GM12878 (cell line): Measurements from ENCODE around the gene GABBR2. TPM values are rescaled to one million over a fixed set of nuclear protein-coding genes. Genes with fewer than 3 reads are reported as not detected.

ENCODE experiments used
- ATAC-seq: fragments of 200-7000 bp; cut with Tn5 transposase; 3 replicates; pipeline ENCODE4 v1.9.1; 2020; ENCODE audit warnings: mild to moderate bottlenecking, moderate library complexity
- BruUV-seq: library from RNA; stranded (reverse); fragments of 400-500 nt; replicated peaks from 2 replicates; lab custom pipeline; 2021; lab: Mats Ljungman, UMichigan
- CTCF ChIA-PET: fragments of 300-600 bp; sonication (Branson Sonifier 250); formaldehyde crosslinking; extraction: SDS; loops from one replicate; lab custom pipeline; 2021; ENCODE audit warnings: inconsistent platforms; lab: Yijun Ruan, JAX
- POLR2A ChIA-PET: fragments of 350-600 bp; formaldehyde crosslinking; extraction: SDS; loops from one replicate; lab custom pipeline; 2021; ENCODE audit warnings: inconsistent platforms; lab: Charles Lee
- RAD21 ChIA-PET: fragments of 300-600 bp; sonication (Branson Sonifier 250); formaldehyde crosslinking; loops from one replicate; lab custom pipeline; 2023; ENCODE audit warnings: antibody characterized with exemption; ENCODE audit not compliant: unreplicated experiment; lab: Charles Lee
- SMC1A ChIA-PET: fragments of 300-600 bp; sonication (Branson Sonifier 250); formaldehyde crosslinking; loops from one replicate; lab custom pipeline; 2023; ENCODE audit not compliant: unreplicated experiment, uncharacterized antibody; lab: Charles Lee
- DNase-seq: peaks from one replicate; pipeline ENCODE4 v3.0.0-alpha.2; 2011; ENCODE audit warnings: low read depth, low spot score
- FAIRE-seq: peaks from 3 replicates; lab custom pipeline; 2011; peaks lifted over from hg19 to GRCh38; lab: Jason Lieb, UNC
- H2AFZ ChIP-seq: 2 replicates; pipeline ENCODE4 v1.6.0; 2011; ENCODE audit warnings: low read depth, low read length, control low read depth; ENCODE audit not compliant: control insufficient read depth
- H3K27ac ChIP-seq: 2 replicates; pipeline ENCODE4 v1.5.1; 2011; ENCODE audit warnings: control low read depth; ENCODE audit not compliant: control insufficient read depth, insufficient read depth
- H3K27me3 ChIP-seq, 2 experiments: replicated peaks in 1 of 2; 2 replicates each; pipeline versions ENCODE4 v1.6.0 to v1.6.1; 2011; ENCODE audit warnings: low read length in 1 of 2; ENCODE audit not compliant: control insufficient read depth in 2 of 2, insufficient read depth in 2 of 2
- H3K36me3 ChIP-seq, 2 experiments: 2 replicates each; pipeline ENCODE4 v1.5.1; 2011; ENCODE audit warnings: low read length in 1 of 2; ENCODE audit not compliant: control insufficient read depth in 2 of 2, insufficient read depth in 2 of 2
- H3K4me1 ChIP-seq: 2 replicates; pipeline ENCODE4 v1.6.1; 2011; ENCODE audit warnings: mild to moderate bottlenecking, low read length, moderate library complexity, mixed read lengths; ENCODE audit not compliant: control insufficient read depth, insufficient read depth
- H3K4me2 ChIP-seq: 2 replicates; pipeline ENCODE4 v1.6.0; 2011; ENCODE audit warnings: control low read depth; ENCODE audit not compliant: control insufficient read depth, insufficient read depth
- H3K4me3 ChIP-seq: fragments of 200-600 bp; sonication (generic); 2 replicates; pipeline ENCODE4 v1.5.1; 2016
- H3K79me2 ChIP-seq: 2 replicates; pipeline ENCODE4 v1.6.0; 2011; ENCODE audit warnings: low read length; ENCODE audit not compliant: control insufficient read depth, insufficient read depth
- H3K9ac ChIP-seq: 2 replicates; pipeline ENCODE4 v1.8.0; 2011; ENCODE audit warnings: low read length, control low read depth, mixed read lengths; ENCODE audit not compliant: control insufficient read depth, insufficient read depth
- H3K9me3 ChIP-seq: replicated peaks from 3 replicates; pipeline ENCODE4 v1.5.1; 2011; ENCODE audit warnings: mild to moderate bottlenecking, low read length; ENCODE audit not compliant: control insufficient read depth, insufficient read depth
- H4K20me1 ChIP-seq: 2 replicates; pipeline ENCODE4 v1.6.0; 2011; ENCODE audit not compliant: control insufficient read depth, insufficient read depth
- BCL11A ChIP-seq: IDR thresholded peaks from 2 replicates; pipeline ENCODE4 v1.6.1; 2011; ENCODE audit warnings: low read depth, low read length
- CHD4 ChIP-seq: fragments of 200-600 bp; sonication (generic); IDR thresholded peaks from 2 replicates; pipeline ENCODE4 v1.6.1; 2016; ENCODE audit warnings: mild to moderate bottlenecking
- EED ChIP-seq: sonication (generic); IDR thresholded peaks from 2 replicates; pipeline ENCODE4 v1.6.1; 2016; ENCODE audit warnings: antibody characterized with exemption, low read depth
- ESRRA ChIP-seq: IDR thresholded peaks from 2 replicates; pipeline ENCODE4 v1.6.1; 2012; ENCODE audit warnings: mild to moderate bottlenecking, low read length, improper control_type of control experiment
- HDGF ChIP-seq: fragments of 450-650 bp; IDR thresholded peaks from 2 replicates; pipeline ENCODE4 v1.6.1; 2016; ENCODE audit warnings: antibody characterized with exemption
- NBN ChIP-seq: fragments of 450-650 bp; IDR thresholded peaks from 2 replicates; pipeline ENCODE4 v1.6.1; 2016
- NFYA ChIP-seq: IDR thresholded peaks from 2 replicates; pipeline ENCODE4 v1.6.1; 2011; ENCODE audit warnings: low read depth, mild to moderate bottlenecking, low read length, improper control_type of control experiment, borderline replicate concordance
- NR2F1 ChIP-seq: fragments of 450-650 bp; conservative IDR thresholded peaks from 2 replicates; pipeline ENCODE4 v1.6.1; 2017; ENCODE audit warnings: mild to moderate bottlenecking
- POLR2A ChIP-seq: IDR thresholded peaks from 2 replicates; pipeline ENCODE4 v1.6.1; 2011; ENCODE audit warnings: low read depth, mild to moderate bottlenecking, low read length
- POLR2AphosphoS2 ChIP-seq: IDR thresholded peaks from 2 replicates; pipeline ENCODE4 v1.6.1; 2011; ENCODE audit warnings: low read depth, mild to moderate bottlenecking, low read length, improper control_type of control experiment, moderate library complexity
- REST ChIP-seq: IDR thresholded peaks from 2 replicates; pipeline ENCODE4 v1.6.1; 2012; ENCODE audit warnings: mild to moderate bottlenecking, low read depth, low read length
- SIX5 ChIP-seq: IDR thresholded peaks from 2 replicates; pipeline ENCODE4 v1.6.1; 2011; ENCODE audit warnings: mild to moderate bottlenecking, low read depth, low read length, moderate library complexity; ENCODE audit not compliant: severe bottlenecking
- SMAD1 ChIP-seq: fragments of 450-650 bp; IDR thresholded peaks from 2 replicates; pipeline ENCODE4 v1.6.1; 2018; ENCODE audit warnings: mild to moderate bottlenecking, low read depth; ENCODE audit not compliant: partially characterized antibody
- STAT3 ChIP-seq: IDR thresholded peaks from 2 replicates; pipeline ENCODE4 v1.6.1; 2011; ENCODE audit warnings: low read depth, low read length, improper control_type of control experiment
- USF1 ChIP-seq: IDR thresholded peaks from 2 replicates; pipeline ENCODE4 v1.6.1; 2011; ENCODE audit warnings: borderline replicate concordance, low read depth, mild to moderate bottlenecking, moderate library complexity, mixed read lengths, low read length; ENCODE audit not compliant: insufficient read depth; ENCODE audit errors: extremely low read length
- YY1 ChIP-seq: IDR thresholded peaks from 2 replicates; pipeline ENCODE4 v1.6.1; 2011; ENCODE audit warnings: low read depth, mild to moderate bottlenecking, low read length
- ZBTB33 ChIP-seq: fragments of 450-650 bp; IDR thresholded peaks from 2 replicates; pipeline ENCODE4 v1.6.1; 2017; ENCODE audit warnings: mild to moderate bottlenecking
- ZNF207 ChIP-seq: fragments of 450-650 bp; IDR thresholded peaks from 2 replicates; pipeline ENCODE4 v1.6.1; 2014; ENCODE audit warnings: antibody characterized with exemption, mild to moderate bottlenecking, borderline replicate concordance
- ZNF217 ChIP-seq: fragments of 450-650 bp; IDR thresholded peaks from 2 replicates; pipeline ENCODE4 v1.6.1; 2017; ENCODE audit warnings: antibody characterized with exemption, mild to moderate bottlenecking
- ZNF384 ChIP-seq: IDR thresholded peaks from 2 replicates; pipeline ENCODE4 v1.6.1; 2012; ENCODE audit warnings: low read depth, mild to moderate bottlenecking, low read length, improper control_type of control experiment, borderline replicate concordance
- WGBS: methylation state at CpG from one replicate; pipeline ENCODE4 v1.1.6; 2016; ENCODE audit warnings: low lambda C conversion rate; ENCODE audit not compliant: insufficient replicate concordance, insufficient coverage; ENCODE audit errors: missing lambda C conversion rate; 5-methylcytosine and 5-hydroxymethylcytosine counted together
- in situ Hi-C: fragments of 300-500 bp; cut with MboI; formaldehyde crosslinking; loops from 9 replicates; pipeline ENCODE4 v1.14.3; 2018; ENCODE audit warnings: mixed read lengths
- intact Hi-C: fragments of 100-400 bp; cut with micrococcal nuclease; formaldehyde crosslinking; loops from one replicate; pipeline ENCODE4 v1.14.2; 2022; ENCODE audit not compliant: unreplicated experiment
- polyA plus RNA-seq, 11 experiments: library from polyadenylated mRNA; depleted of rRNA in 4 of 11; unstranded in 6 of 11; stranded (reverse) in 5 of 11; fragments of >200 nt; fragmentation: Nextera tagmentation in 4 of 11; fragmentation: Illumina TruSeq in 1 of 11; extraction: Ambion mirVana in 4 of 11; extraction: Trizol in 1 of 11; gene quantifications; 1 replicate in 1 of 11; 2 replicates in 10 of 11; pipeline versions ENCODE4 v1.2.1 to v1.2.3, GENCODE V29; 2011 to 2016; ENCODE audit warnings: inconsistent platforms in 2 of 11, missing spikeins in 2 of 11, low read depth in 1 of 11
- total RNA-seq, 4 experiments: library from RNA; depleted of rRNA in 3 of 4; stranded (reverse); fragments of >200 nt in 3 of 4; fragmentation: Illumina TruSeq in 1 of 4; extraction: Trizol in 1 of 4; gene quantifications; 2 replicates each; pipeline versions ENCODE4 v1.2.1 to v1.2.3, GENCODE V29; 2013 to 2021

Gene GABBR2
- total and polyA plus RNA-seq, 10 of the 15 experiments (the other 5 are each of a cell fraction or from before 2014, with no cell fraction given) = 0.02 to 2.2 (median 0.06) TPM; not detected in 2

DNA sequence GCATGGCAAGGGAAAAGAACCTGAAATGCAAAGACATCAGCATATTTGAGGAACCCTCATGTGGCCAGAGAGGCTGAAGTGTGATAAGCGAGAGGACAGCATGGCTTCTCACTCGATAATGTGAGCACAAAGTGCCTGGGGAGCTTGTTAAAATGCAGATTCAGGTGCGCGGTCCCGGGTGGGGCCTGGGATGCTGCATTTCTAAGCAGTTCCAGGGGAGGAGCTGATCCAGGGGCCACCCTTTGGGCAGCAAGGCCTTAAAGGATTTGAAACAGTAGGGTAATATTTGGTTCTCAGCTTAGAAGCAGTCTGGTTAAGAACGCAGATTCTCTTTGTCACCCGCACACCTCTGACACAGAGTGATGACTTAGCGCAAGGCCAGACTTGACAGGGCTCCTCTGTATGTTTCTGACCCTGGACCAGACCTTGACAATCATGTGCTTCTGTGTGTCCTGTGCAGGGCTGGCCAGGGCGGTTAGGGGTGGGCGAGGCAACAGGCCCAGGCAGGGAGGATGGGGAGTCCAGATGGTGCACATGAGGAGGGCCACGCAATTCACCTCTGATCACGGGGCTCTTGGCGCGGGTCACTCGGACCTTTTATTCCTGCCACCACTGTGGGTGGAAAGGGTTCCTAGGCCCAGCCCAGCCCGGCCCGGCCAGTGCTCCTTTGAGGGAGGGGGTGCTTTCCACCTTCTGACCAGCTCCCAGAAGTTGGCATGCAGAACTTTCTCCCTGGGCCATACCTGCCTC, 390.5 kb downstream of the GABBR2 start:
- Histone ChIP-seq H3K79me2 (no peaks in the 10 kb centered on the region), H4K20me1 (no peaks in the 10 kb centered on the region), H2AFZ (no peak overlapping the region), H3K4me2 (no peak overlapping the region), H3K4me3 (no peak overlapping the region), H3K27ac (no peak overlapping the region), H3K9me3 (no peaks in the 10 kb centered on the region), H3K4me1 (no peaks in the 10 kb centered on the region), H3K27me3 (no peaks in the 10 kb centered on the region; a peak in 1 of 4 replicates), H3K36me3 (no peaks in the 10 kb centered on the region), H3K9ac (no peak overlapping the region)
- FAIRE-seq (no peak), DNase-seq (no peak), ATAC-seq (no peak)
- 62% methylated on average over 17 of the region's 17 CpGs for WGBS
- CTCF ChIA-PET = interaction anchor here (0.8 to 7.1 kb wide), 2 partner anchors 457 to 458 kb away, joined by 4 to 97 read pairs; no protein-coding TSS in a partner anchor
- TF ChIP-seq ZBTB33 (no peak), POLR2AphosphoS2 (no peak), POLR2A (no peak), HDGF (no peak), CHD4 (no peak), NFYA (no peak), NR2F1 (no peak), ZNF217 (no peak), SMAD1 (no peak), ZNF384 (no peak), ZNF207 (no peak), YY1 (no peak), STAT3 (no peak), REST (no peak), BCL11A (no peak), EED (no peak), USF1 (no peak), NBN (no peak), ESRRA (no peak), SIX5 (no peak)
- no TSS peak for BruUV-seq
- SMC1A ChIA-PET = no interaction called here
- RAD21 ChIA-PET = no interaction called here
- POLR2A ChIA-PET = no interaction called here
- in situ Hi-C loops (loop anchor here (5.0 kb wide), 1 partner anchor 454 kb away; no protein-coding TSS in a partner anchor), intact Hi-C loops (loop anchor here (10.0 kb wide), 1 partner anchor 217 kb away; no protein-coding TSS in a partner anchor)
